ENCODE data around the gene JAKMIP3.

Gene JAKMIP3

DNA sequence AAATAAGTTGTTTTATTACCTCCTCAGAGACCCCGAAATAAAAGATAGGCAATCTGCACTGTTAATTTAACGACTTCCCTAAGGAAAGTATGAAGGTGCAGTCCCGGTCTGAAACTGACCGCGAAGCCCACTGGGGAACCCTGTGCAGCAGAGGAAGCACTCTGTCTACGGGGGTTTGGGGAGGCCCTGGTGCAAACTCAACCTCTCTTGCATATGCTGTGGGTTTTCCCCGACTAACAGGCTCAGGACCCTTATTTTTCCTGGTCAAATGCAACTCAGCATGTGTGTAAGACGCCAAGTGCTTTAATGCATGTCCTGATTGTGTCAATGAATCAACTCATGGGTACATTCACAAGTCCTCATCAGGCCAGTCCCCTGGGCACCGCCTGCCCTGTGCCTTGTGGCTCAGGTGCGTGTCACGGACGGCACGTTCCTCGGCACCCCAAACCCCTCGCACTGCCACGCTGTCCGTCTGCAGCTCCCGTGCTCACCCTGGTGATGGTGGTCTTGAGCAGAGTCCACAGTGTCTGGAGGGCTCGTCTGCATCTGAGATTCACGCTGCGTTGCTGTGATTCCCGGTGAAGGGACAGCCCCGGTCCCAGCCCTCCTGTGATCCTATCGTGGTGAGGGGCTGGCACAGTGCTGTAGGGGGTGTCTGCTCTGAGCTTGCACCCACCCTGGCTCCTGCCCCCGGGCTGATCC, 33.8 kb downstream of the JAKMIP3 start:
- no peak for DNase-seq (ENCODE audit: low read depth)

DNA sequence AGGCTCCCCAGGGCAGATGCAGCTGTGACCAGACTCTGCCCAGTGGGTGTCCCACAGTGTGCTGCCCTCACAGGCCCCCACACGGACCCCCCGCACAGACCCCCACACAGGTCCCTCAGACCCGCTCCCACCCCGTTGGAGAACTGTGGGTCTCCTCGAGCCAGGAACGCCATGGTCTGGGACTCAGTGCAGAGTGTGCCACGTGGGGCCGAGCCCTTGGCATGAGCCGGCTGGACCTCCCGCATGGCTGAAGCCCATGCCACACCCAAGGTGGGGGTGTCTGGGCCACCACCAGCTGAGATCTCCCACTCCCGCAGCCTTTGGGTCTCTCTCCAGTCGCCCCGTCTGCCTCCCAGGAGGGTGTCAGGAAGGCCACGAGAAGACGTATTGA, 34.3 kb downstream of the JAKMIP3 start:
- no peak for DNase-seq (ENCODE audit: low read depth)

DNA sequence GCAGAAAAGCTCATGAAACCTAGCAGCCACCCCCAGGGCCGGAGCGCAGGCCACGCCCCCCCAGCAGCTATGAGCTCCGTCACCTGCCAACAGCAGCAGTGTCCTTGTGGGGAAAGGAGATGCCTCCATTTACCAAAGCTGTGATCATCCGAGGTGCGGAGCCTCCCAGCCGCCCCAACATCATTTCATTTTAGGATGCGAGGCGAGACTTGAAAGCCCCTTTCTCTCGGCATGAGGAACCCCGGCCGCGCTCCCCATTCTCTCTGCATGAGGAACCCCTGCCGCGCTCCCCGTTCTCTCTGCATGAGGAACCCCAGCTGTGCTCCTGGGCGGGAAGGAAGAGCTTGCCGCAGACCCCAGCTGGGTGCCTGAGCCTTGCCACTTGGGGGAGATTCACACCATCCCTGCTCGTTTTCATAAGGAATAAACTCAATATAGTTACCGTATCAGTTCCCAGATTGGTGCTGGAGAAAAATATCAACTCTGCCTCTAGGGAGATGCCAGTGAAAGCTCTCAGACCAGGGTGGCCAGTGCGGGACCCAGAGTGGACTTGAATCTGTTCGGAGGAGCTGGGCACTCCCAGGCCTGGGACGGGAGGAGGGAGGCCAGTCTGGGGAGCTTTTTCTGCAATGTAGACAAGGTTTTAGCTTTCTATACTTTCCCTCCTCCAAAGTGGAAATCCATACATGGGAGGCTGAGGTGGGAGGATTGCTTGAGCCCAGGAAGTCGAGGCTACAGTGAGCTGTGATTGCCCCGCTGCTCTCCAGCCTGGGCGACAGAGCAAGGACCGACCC, 35.0 kb downstream of the JAKMIP3 start:
- no peak for DNase-seq (ENCODE audit: low read depth)

DNA sequence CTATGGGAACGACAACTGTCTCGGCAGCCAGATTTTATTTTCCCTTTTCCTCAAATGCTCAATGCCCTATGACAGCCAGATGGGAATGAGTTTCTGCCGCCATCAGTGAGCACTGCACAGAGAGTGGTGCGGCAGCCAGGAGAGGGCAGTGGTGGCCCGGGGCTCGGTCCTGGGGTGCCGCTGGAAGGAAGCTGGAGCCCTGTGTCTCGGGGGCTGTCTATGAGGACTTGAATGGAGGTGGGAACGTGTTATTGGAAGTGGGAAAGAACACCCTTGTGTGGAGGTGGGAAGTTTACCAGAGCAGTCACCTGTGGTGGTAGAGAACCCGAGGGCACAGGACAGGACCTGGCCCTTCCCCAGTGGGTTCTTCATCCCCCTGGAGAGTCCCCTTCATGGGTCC, 35.8 kb downstream of the JAKMIP3 start:
- no peak for DNase-seq (ENCODE audit: low read depth)

DNA sequence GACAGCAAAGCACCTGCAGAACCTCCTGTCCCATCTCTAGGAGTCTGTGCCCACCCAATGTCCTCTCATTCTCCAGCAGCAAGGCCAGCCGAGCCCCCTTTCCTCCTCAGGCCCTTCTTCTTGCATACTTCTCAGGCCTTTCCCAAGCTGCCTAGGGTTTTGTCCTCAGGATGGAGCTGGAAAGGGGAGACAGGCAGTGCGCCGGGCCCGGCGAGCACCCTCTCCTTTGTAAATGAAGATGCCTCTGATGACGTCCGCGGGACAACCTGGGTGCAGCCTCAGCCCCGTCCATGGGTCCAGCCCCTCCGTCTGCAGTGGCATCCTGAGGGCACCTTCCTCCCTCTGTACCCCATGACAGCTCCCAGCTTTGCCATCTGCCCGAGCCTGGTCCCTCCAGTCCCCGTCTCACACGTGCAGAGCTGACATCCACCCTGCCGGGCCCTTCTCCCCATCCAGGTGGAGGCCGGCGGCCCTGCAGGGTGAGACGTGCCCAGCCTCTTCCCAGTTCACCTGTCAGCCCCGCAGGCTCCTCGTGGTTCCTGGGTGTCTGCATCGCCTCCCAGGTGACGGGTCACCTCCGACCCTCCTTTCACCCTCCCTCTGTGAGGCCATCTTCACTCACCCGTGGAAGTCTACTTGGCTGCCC, 36.4 kb downstream of the JAKMIP3 start:
- no peak for DNase-seq (ENCODE audit: low read depth)

DNA sequence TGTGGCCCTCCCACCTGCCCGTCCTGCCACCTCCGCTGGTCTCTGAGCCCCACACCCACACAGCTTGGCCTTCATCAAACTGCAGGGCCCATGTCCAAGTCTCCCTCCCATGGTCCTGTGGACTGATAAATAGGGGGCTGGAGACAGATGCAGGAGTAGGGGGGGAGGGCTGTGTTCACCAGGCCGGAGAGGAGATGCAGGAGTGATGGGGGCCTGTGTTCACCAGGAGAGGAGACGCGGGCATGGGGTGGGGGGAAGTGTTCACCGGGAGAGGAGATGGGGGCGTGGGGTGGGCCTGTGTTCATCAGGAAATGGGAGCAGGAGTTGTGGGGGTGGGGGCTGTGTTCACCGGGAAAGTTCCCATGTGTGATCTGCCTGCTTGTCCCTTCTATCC, 37.0 kb downstream of the JAKMIP3 start:
- no peak for DNase-seq (ENCODE audit: low read depth)

DNA sequence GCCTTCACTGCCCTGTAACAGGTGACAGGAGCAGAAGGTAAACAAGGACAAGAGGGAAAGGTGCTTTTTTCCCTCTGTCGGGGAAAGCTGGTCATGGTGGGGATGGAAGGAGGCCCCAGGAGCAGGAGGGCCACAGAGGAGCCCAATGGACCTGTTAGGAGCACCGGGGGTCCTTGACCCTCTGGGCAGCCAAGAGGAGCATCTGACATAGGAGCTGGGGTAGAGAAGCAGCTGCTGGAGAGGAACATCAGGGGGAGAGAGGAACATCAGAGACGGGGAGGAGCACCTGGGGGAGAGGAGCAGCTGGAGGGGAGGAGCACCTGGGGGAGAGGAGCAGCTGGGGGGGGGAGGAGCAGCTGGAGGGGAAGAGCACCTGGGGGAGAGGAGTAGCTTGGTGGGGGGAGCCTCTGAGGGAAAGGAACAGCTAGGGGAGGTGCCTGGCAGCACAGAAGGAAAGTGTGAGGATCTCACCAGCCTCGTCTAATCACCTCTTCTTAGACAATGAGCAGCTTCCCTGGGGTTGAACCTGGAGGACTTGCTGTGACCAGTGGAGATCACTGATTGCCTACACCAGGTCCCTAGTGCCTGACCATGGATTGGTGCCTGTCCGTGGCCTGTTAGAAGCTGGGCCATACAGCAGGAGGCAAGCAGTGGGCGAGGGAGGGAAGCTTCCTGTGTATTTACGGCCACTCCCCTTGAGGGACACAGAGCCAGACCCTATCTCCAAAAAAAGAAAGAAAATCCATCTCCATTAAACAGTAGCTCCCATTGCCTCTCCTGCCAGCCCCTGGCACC, 37.6 kb downstream of the JAKMIP3 start:
- DNase-seq (ENCODE audit: low read depth), result no peak

DNA sequence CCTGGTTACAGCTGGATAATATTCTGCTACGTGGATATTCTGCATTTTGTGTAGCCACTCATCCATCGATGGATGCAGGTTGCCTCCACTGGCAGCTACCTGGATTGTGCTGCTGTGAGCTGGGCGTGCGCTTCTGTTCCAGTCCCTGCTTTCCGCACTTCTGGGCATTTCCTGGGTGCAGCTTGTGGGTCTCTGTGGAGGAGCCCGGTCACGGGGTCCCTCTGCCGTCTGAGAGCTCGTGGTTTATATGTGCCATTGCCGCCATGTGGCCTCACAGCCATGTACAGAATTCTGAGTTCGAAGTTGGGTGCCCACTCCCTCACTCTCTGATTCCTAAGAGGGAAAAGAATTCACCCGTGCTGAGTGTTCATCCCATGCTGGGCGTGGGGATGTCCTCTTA, 38.3 kb downstream of the JAKMIP3 start:
- no peak for DNase-seq (ENCODE audit: low read depth)

DNA sequence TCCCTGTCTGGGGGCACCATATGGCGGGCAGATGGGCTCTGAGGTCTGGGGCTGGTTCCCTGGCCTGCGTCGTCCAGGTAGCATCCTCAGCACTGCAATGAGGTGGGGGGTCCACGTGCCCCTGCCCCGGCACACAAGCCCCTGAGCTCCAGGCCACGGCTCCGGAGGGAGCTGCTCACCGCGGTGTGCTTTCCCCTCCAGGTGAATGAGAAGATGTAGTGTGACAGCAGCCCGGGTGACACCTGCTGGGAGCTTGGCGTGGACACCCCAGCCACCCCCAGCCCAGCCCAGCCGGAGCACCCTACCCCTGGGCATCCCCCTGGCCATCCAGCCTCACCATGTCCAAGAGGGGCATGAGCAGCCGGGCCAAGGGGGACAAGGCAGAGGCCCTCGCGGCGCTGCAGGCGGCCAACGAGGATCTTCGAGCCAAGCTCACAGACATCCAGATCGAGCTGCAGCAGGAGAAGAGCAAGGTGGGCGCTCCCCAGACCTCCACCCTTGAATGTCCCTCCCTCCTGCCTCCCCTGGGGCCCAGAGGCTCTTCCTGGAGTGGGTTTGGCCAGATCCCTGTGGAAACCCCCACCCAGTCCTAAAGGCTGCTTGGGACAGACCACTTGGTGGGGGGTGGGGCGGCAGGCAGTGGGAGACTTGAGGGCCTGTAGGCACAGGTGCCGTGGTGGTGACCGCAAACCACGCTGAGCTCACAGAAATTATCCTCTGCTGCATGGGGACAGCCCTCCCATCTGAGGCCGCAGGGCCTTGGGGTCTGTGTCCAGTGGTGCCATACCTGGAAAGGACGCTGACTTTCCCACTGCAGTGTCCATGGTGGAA, 38.9 kb downstream of the JAKMIP3 start:
- no peak for DNase-seq (ENCODE audit: low read depth)

DNA sequence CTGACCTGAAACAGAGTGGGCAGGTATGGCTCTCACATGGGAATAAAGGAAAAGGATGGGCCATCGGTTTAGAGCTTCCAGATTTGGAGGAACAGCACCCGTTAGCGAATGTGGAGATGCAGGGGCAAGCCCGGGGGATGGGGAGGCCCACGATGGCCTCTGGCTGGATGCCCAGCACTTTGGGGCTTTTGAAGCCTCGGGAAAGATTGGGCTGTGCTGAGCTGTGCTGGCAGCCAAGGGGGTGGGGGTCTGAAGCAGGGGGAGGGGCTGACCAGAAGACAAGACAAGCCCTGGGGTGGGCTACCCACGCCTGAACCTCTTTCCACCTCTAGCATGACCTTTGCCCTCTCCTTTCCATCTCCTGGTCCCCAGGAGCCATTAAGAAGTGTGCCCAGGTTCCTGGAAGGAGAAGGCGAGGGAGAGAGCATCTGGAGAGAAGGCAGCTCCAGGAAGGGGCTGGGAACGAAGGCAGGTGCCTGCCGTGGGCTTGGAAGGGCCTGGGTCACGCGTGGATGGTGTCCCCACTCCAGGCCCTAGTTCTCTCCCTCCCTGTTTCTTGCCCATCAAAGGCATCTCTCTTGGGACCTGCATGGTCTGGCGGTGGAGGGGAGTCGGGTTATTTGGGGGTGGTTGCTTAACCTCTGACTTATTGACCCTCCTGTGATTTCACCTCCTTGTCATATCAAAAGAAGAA, 39.7 kb downstream of the JAKMIP3 start:
- DNase-seq (ENCODE audit: low read depth), result no peak

DNA sequence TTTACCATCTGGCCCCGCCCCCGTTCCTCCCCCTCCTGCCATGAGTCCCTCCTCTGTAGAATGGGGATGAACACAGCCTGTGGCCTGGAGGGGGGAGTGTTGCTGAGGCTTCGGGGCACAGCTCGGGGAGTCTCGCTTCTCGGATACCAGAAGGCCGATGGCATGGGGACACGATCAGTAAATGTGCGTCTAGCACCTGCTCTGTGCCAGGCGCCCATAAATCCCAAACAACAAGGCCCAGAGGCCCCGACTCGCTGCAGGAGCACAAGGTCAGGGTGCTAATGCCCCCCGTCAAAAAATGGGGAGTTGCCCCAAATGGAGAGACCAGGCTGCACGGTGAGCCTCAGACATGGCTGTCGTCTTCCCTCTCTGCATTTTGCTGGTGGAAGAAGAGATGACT, 40.7 kb downstream of the JAKMIP3 start:
- no peak for DNase-seq (ENCODE audit: low read depth)

DNA sequence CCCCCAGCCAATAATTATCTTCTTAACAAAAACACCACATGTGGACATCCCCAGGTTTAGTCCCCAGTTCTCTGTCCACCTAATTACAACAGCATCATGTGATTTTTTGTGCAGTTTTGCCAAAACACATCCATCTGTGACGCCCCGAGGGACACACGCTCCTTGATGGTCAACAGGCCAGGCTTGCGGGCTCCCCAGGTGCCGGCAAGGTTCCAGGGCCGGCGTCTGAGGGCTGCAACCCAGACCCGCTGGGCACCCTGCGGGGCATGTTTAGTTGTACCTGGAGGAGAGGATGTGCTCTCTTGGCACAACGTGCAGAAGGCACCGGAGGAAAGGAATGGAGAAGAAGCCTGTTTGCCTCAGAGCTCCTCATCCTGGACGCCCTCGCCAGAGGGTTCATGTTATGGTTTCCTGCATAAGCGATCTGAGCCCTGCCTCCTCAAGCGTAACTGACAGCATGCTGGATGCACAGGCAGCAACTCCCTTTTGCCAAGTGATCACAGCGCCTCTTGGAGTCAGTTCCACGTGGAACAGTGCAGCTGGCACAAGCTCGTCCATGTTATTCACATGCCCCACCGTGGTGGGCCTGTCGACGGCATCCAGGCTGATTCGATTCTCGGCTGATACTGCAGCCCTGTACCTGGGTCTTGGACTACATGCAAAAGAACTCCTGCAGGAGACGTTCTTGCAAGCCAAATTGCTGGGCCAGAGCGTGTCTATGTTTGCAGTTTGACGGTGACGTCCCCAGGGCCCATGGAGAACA, 41.6 kb downstream of the JAKMIP3 start:
- DNase-seq (ENCODE audit: low read depth), result no peak

DNA sequence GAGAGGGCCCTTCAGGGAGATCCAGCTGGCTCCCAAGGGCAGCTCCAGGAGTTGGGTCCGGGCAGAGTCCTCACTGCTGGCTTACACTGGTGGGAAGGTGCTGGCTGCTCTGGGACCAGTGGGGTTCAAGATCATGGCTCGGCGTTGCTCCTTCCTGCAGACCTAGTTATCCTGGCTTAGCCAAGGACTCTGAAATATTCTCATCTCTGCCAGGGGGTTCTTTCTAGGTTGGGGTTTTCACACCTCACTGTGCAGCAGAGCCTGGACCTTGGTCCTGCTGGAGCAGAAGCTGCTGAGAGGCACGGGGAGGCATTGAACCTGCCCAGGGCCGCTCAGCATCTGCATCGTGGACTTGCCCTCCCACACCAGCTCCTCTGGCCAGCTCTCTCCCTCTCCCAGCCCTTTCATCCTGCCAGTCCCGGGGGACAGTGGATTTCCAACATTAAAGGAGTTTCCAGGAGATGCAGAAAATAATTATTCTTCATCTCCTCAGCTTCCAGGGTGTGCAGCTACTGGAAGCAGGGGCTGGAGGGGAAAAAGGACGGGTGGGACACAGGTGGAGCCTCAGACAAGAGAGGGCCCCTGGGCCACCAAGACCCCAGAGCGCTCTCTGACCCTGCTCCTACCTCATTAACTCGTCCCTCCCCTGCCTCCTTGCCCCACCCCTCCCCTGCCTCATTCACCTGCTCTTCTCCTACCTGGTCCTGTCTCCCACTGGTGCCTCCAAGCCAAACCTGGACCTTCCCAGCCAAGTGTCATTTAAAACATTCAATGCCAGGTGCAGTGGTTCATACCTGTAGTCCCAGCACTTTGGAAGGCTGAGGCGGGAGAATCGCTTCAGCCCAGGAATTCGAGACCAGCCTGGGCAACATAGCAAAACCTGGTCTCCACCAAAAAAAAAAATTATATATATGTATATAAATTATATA, 42.5 kb downstream of the JAKMIP3 start:
- no peak for DNase-seq (ENCODE audit: low read depth)

DNA sequence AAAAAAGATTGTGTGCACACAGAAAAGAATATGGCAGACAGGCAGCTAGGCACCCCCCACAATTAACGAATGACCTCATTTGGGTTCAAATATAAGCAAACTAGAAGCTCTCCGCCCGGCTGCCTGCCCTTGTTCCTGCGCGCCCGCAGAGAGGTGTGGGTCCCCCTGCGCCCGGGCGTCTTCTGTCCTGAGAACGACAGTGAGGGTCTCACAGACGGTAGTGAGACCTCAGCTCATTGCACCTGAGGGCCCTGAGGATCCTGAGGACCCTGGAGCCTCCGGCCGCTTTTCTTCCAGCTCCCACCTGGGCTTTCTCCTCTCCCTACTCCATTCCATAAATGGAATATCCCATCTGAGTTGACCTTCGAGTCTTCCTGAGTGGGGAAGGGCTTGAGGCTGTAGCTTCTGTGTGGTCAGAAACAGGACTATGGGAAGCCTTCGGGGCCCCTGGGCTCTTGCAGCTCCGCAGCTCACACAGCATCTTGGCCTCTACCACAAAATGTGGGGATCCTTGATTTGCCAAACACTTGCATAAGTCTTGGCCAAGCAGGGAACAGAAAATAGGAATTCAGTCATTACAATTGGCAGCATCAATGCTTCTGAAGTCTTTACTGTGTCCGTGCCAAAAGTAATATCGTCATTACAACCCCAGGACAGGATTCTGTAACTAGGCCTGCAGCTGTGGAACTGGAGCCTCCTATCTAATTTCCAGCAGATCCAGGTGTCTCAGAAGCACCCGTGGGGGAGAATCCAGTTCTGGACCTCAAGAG, 43.8 kb downstream of the JAKMIP3 start:
- no peak for DNase-seq (ENCODE audit: low read depth)

DNA sequence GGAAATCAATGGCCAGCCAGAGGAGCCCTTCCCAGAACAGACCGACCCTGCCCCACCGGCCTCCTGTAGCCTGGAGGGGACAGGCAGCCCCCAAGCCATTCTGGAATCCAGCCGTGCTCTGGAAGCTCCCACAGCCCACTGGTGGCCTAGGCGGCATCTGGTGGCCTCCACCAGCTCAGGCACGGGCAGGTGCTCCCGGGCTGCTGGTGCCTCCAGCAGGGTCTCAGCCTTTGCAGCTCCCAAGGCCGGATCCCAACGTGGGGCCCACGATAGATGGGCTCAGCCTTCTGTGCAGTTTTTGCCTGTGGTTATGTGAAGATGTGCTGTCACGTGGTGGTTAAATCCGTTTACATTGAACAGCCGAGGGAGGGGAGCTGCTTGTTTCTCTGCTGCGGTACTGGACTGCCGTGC, 44.4 kb downstream of the JAKMIP3 start:
- DNase-seq (ENCODE audit: low read depth), result no peak

DNA sequence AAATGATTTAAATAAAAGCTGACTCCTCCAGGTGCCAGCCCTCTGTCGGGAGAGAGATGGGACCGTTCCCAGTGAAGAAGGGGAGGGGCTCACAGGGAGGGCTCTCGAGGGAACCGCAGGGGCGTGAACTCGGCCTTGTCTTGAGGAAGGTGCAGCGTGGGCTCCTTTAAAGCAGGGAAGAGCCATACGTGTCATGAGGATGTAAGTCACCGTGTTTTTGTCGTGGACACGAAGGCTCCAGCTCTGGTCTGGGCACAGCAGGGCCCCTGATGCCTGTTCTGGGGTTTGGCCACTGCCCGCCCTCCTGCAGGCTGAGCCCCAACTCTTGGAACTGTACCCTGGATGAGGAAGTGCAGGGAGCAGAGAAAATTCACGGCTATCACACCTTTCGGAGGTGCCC, 45.0 kb downstream of the JAKMIP3 start:
- DNase-seq (ENCODE audit: low read depth), result no peak

DNA sequence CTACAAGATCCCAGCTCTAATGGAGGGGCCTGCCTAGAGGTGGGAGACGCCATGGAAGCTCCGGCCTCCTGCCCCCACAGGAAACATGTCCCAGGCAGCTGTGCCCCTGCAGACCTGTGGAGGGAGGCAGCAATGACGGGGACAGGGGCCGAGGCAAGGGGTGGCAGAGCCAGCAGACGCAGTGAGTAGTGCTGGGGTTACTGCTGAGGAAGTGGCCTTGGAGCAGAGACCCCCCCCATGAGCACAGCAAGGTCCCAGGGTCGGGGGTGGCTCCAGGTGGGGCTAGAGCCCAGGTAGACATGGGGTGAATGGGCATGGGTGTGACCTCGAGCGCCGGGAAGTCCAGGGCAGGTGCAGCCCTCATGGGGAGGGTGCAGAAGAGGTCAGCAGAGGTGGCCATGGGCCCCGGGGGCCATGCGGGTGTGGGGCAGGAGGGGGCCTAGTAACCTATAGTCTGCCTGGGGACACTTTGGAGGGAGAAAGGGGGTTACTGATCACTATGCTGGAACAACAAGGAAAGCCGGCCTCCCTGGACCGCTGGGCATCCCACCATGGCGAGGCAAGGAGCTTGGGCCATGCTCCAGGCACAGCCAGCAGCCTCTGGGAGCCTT, 45.5 kb downstream of the JAKMIP3 start:
- no peak for DNase-seq (ENCODE audit: low read depth)

DNA sequence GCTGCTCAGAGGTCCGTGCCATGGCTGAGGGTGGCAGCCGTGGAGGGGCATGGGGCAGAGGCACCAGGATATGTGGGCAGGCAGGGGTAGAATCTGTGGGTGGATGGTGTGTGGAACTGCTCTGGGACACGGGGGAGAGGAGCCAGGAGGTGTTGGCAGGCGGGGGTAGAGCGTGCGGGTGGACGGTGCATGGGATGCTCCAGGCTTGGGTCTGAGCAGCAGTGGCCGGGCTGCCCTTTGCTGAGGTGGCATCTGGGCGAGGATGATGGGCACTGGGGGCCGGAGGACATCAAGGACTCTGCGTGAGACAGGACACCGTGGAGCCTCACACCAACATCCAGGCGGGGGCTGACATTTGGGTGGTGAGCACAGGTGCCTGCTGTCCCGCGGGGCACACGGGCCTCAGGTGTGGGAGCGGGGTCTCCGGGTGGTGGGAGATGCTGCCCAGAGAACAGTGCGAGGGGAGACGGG, 46.2 kb downstream of the JAKMIP3 start:
- no peak for DNase-seq (ENCODE audit: low read depth)

All from non-pigmented ciliary epithelial cell (primary cell).